Skin of body (tissue), 2 donors: Measurements from ENCODE around the gene PIP4K2A. TPM values are rescaled to one million over a fixed set of nuclear protein-coding genes. Genes with fewer than 3 reads are reported as not detected.
A peak's percentile ranks its signal among the peaks of the same experiment; 100 is the strongest.
"Not testable (repeated sequence)": the region's sequence is repeated elsewhere in the genome, so short reads cannot be mapped to it uniquely, and the experiment has no call there.

Source experiments
- DNase-seq: peaks from one replicate; lab custom pipeline; 2025; lab: John Stamatoyannopoulos, UW
- total RNA-seq: library from RNA; depleted of rRNA; stranded (reverse); fragments of >200 nt; gene quantifications from one replicate; pipeline ENCODE4 v1.2.3, GENCODE V29; 2014

Gene PIP4K2A
- total RNA-seq, 1 donor from 2014 or later, result 22.1 TPM

- no peak for DNase-seq
These were observed 196.1 kb downstream of the PIP4K2A start for GRCh38 chr10:22518167-22518724.

GRCh38 chr10:22515009-22515408 is 199.4 kb downstream of the PIP4K2A start:
- DNase-seq, result no peak

- not testable (repeated sequence) for DNase-seq
These were observed 200.0 kb downstream of the PIP4K2A start for GRCh38 chr10:22514414-22514758.

- not testable (repeated sequence) for DNase-seq
These were observed 200.6 kb downstream of the PIP4K2A start for GRCh38 chr10:22513483-22514413.

GRCh38 chr10:22512015-22512414 is 202.4 kb downstream of the PIP4K2A start:
- not testable (repeated sequence) for DNase-seq

GRCh38 chr10:22508214-22508613 is 206.2 kb downstream of the PIP4K2A start:
- DNase-seq, result not testable (repeated sequence)

GRCh38 chr10:22505911-22506685 is 208.3 kb downstream of the PIP4K2A start:
- DNase-seq, result no peak

- no peak for DNase-seq
These were observed 209.6 kb downstream of the PIP4K2A start for GRCh38 chr10:22504766-22505165.

- no peak for DNase-seq
These were observed 210.9 kb downstream of the PIP4K2A start for GRCh38 chr10:22503315-22504088.

GRCh38 chr10:22501863-22502262 is 212.5 kb downstream of the PIP4K2A start:
- DNase-seq, result no peak

GRCh38 chr10:22501413-22501812 is 213.0 kb downstream of the PIP4K2A start:
- DNase-seq, result no peak

- peak; percentile 16 for DNase-seq
These were observed 213.6 kb downstream of the PIP4K2A start for GRCh38 chr10:22500656-22501340.

GRCh38 chr10:22499973-22500372 is 214.4 kb downstream of the PIP4K2A start:
- DNase-seq, result not testable (repeated sequence)

GRCh38 chr10:22495396-22495795 is 219.0 kb downstream of the PIP4K2A start:
- DNase-seq, result no peak

- DNase-seq, result no peak
These were observed 220.4 kb downstream of the PIP4K2A start for GRCh38 chr10:22494007-22494406.

GRCh38 chr10:22491931-22492615 is 222.3 kb downstream of the PIP4K2A start:
- no peak for DNase-seq

- no peak for DNase-seq
These were observed 222.9 kb downstream of the PIP4K2A start for GRCh38 chr10:22491480-22491879.

- DNase-seq, result no peak
These were observed 224.4 kb downstream of the PIP4K2A start for GRCh38 chr10:22489975-22490374.

GRCh38 chr10:22489467-22489866 is 224.9 kb downstream of the PIP4K2A start:
- DNase-seq, result no peak

GRCh38 chr10:22486431-22486830 is 227.9 kb downstream of the PIP4K2A start:
- DNase-seq, result no peak
